NCI-H1930 (cell line): ENCODE results near the gene BRPF3.

Source experiments
- DNase-seq, 2 experiments: peaks; one replicate each; lab custom pipeline; 2025; lab: John Stamatoyannopoulos, UW

The BRPF3 gene

GRCh38 chr6:36232172-36232571, 35.6 kb downstream of the BRPF3 start:
- no peak for DNase-seq

GRCh38 chr6:36235309-36235708, 38.8 kb downstream of the BRPF3 start:
- no peak for DNase-seq

DNA sequence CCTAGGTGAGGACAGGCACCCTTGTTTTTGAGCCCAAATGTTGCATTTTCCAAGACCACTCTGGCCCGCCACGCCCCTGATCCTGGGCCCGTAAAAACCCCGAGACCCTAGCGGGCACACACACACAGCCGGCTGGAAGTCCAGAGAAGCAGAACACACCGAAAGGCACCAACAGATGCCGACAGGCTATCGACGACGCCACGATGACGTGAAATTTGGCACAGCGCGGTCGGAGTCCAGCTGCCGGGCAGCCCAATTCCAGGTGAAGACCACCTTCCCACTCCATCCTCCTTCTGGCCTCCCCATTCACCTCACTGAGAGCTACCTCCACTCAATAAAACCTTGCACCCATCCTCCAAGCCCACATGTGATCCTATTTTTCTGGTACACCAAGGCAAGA, 39.3 kb downstream of the BRPF3 start:
- DNase-seq = no peak

GRCh38 chr6:36239774-36240173, 43.2 kb downstream of the BRPF3 start:
- no peak for DNase-seq

- DNase-seq = no peak
Observed at GRCh38 chr6:36241728-36242127, 45.2 kb downstream of the BRPF3 start.

DNA sequence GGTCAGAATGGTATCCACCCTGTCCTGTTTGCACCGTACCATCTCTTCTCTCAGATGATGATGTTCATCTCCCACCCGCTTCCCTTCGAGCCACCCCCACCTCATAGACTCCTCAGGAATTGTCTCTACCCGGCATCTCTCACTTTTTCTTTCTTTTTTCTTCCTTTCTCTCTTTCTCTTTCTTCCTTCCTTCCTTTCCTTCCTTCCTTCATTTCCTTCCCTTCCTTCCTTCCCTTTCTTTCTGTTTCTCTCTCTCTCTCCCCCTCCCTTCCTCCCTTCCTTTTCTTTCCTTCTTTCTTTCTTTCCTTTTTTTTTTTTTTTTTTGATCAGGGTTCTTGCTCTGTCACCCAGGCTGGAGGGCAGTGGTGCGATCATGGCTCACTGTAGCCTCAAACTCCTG, 45.6 kb downstream of the BRPF3 start:
- DNase-seq = no peak

DNA sequence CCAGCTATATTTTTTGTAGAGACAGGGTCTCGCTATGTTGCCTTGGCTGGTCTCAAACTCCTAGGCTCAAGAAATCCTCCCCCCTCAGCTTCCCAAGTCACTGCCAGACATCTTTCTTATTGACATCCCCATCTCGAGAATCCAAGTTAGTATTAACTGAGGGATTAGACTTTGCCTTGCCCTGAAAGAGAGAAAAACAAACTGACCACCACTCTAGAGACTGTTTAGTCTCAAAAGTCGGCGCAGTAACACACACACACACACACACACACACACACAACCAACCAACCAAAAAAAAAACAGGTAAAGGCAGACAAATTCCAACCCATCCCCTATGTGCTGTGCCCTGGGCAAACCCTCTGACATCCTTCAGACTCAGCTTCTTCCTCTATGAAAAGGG, 46.1 kb downstream of the BRPF3 start:
- DNase-seq = no peak

GRCh38 chr6:36243562-36244212, 47.1 kb downstream of the BRPF3 start:
- no peak for DNase-seq

DNA sequence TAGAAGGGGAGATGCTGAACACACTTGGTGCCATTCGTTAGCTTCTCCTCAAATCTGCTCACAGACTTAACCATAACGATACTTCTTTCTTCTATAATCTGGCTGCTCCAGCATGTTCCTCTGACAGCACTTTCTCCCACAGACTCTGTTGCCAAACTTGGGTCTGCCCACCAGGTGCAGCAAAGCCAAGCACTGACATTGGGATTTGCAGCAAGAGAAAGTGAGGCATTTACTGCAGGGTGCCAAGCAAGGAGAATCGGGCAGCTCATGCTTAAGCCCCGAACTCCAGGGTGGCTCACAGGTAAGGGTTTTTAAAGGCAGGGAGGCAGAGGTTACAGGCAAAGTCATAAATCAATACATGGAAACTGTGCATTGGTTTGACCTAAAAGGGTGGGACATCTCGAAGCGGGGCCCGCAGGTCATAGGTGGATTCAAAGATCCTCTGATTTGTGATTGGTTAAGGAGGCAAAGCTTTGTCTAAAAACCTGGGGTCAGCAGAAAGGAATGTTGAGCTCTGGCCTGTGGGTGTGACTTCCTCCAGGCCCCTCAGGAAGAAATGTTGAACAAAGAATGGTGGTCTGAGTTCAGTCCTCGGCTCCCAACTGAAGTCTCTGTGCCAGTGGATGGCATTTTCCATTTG, 48.2 kb downstream of the BRPF3 start:
- DNase-seq = no peak

DNA sequence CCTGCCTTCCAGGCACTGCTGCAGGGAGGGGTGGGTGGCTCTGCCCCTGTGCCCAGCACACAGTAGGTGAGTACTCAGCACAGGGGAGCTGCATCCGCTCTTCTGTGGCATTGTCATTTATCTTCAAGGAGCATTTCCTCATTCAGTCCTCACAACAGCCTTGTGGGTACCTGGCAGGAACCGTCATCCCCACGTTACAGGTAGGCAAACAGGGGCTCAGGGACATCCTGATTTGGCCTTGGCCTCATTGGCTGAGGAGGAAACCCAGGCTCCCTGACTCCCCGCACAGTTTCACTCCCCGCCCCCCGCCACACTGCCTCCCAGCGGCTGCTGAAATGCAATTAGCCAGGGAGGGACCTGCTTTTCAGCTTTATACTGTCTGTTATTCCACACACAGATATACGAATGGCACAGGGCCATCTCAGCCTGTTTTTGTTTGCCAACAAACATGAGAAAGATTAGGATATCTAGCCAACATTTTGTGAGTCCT, 49.1 kb downstream of the BRPF3 start:
- DNase-seq = no peak

DNA sequence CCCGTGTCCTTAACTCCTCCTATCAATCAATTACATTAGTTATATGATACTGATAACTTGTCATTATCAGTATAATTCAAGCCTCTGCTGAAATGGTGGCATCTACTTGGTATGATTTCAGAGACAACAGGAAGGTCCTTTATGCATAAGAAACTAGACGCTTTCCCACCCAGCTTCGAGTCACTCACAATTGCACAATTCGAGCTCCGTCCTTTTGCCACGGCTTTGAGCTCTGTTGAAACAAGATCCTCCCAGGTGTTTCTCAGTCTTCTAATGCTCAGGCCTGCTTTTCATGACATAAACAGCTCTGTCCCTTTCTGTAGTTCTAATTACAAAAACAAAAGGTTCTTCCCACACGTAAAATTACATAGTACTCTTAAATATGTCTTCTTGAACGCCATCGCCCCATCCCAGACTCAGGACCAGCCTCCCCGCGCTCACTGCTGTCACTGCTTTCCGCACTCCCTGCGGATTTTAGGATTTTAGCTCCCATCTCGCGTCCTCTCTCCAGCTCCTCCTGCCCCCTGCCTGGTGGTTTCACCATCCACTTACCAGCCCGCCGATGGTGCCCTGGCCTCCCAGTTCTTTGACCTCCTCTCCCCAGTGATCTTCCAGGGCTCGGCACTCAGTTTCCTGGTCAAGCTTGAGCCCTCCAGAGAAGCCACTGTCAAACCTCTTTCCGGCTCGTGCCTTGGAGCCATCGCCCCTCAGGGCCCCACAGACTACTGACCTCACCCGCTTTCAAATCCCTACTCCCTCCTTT, 50.1 kb downstream of the BRPF3 start:
- DNase-seq = no peak

DNA sequence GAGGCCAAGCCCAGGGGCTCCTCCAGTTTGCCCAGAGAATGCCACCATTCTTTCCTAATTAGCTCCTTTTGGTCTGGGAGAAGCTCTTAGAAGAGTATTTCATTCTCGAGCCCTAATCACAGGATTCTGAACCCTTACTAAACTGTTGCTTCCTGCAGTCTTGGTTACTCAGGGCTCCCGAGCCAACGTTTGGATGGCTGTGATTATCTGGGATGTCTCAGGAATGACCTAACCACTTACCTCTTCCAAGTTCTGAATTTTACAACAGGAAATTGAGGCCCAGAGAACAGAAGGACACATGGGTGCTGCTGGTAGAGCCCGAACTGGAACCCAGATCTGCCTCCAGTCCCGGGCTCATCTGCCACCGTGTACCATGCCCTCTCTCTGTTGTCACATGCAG, 51.1 kb downstream of the BRPF3 start:
- no peak for DNase-seq

- no peak for DNase-seq
Observed at GRCh38 chr6:36248980-36249379, 52.4 kb downstream of the BRPF3 start.

DNA sequence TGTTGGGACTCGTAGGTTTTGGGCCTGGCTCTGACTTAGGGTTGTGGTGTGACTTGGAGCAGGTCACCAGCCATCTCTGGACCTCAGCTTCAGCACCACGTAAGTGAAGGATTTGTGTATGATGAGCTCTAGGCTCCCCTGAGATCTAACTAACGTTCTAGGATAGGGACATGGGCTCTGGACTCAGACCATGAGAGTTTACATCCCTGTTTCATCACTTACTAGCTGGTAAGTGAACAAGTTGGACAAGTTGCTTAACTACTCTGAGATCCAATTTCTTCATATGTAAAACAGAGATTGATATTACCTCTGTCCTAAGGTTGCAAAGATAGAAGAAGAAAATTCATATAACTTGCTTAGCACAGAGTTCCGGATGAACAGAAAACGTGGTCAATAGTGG, 53.0 kb downstream of the BRPF3 start:
- DNase-seq = no peak

DNA sequence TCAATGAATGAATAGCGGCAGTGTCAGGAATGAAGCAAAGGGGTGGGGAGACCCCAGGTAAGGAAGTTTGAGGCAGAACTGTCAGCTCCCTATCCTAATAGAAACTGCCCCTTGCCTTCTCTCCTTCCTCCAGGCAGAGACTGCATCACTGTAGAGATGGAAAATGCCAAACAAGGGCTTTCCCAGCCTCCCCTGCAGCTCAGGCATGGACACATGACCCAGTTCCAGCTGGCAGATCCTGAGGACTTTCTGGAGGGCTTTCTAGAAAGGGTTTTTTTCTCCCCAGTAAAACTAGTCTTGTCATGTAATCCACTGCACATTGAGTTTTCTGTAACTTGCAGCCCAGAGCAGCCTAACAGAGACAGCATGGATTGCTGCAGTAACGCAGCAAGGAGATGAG, 55.5 kb downstream of the BRPF3 start:
- no peak for DNase-seq

- no peak for DNase-seq
Observed at GRCh38 chr6:36263390-36264000, 67.0 kb downstream of the BRPF3 start.

- DNase-seq = no peak
Observed at GRCh38 chr6:36265744-36266143, 69.2 kb downstream of the BRPF3 start.

DNA sequence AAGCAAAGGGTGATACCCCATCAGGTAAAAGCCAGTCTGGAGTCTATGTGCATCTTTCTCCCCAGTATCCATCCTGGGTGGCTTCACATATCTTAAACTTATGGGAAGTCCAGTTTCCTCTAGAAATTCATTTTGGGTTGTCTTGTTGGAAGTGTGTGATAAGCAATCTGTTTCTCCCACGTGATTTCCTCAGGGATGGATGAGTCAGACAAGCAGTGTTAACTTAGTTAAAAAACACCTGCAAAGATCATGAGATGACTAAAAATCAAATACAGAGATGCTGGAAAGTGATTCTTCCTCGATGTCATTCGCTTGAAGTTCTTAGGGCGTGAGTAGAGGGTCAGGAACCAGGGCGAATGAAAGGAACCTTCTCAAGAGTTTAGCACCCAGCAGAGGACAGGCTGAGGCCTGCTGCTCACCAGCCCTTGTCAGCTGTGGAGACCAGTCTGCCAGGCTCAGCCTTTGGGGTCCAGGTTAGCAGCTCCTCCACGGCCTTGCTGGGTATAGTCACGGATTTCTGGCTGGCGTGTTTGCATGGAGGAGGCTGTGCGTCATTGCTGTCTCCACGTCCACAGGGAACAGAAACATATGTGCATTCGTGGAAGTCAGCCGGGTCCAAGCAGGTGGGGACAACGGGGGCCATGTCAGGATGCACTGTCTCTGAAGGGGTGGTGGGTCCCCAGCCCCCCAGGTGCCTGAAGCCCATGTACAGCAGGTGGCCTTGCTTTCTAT, 70.5 kb downstream of the BRPF3 start:
- no peak for DNase-seq

DNA sequence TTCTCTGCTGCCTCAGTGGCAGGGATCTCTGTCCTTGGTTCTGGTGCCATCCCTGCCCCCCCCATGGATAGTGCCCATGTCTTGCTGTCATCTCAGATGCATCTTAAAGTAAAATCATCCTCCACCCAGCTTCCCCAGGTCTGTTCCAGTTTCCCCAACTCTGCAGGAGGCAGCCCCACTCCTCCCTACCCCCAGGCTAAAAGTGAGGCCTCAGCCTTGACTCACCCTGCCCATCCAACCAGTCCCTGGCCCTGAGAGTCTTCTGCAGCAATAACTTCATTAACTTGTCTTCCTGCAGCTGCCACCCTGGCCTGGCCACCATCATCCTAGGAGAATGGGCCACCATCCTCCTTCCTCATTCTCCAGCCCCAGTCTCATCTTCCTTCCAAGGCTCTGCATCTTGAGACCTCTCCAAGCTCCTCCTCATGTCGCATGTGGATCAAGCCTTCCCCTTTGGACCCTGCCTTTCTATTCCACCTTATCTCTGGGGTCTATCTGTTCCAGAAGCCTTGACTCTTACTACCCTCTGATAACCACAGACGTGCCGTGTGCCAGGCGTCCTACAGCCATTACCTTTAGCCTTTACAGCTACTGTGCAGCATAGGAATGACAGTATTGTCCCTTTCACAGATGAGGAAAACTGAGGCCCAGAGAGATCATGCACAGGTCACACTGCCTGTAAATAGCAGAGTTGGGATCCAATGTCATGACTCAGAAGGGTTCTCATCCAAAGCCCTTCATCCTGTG, 71.4 kb downstream of the BRPF3 start:
- DNase-seq = no peak

DNA sequence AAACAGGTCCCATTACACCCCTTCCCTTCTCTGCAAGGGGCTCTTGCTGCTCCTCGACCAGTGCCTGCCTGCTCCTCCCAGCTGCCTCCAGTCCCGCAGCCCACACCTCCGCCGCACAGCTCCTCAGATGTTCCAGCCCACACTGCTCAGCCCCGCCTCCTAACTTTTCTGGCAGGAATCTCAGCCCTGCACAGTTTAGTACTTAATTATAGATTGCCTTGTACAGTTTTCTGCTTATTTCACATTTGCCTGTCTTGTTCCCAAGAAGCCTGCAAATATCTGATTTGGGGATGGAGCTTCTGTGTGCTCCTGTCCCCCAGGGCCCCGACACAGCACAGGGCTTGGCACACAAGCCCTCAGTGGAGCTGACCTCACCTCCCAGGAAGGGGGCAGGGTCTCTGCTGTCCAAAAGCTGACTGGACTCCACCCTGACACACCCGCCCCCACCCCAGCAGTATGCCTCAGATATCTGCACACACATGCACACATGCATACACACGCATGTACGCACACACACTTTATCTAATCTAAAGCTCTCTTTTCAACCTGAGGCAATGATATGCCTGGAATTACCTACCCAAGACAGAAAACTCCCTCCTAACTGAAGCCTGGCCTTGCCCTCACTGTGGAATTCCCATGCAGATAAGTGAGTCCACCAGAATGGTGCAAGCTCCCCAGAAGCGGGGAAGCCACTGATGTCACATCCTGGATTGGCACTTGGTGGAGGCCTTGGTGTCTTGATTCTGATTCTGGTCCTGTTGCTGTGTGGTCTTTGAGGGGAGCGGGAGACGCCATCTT, 72.1 kb downstream of the BRPF3 start:
- DNase-seq = no peak
